ENCODE results near the gene TSPEAR. TPM values are rescaled to one million over a fixed set of nuclear protein-coding genes. Genes with fewer than 3 reads are reported as not detected.

The TSPEAR gene
- total RNA-seq, 1 experiment from 2014 or later = not detected

DNA sequence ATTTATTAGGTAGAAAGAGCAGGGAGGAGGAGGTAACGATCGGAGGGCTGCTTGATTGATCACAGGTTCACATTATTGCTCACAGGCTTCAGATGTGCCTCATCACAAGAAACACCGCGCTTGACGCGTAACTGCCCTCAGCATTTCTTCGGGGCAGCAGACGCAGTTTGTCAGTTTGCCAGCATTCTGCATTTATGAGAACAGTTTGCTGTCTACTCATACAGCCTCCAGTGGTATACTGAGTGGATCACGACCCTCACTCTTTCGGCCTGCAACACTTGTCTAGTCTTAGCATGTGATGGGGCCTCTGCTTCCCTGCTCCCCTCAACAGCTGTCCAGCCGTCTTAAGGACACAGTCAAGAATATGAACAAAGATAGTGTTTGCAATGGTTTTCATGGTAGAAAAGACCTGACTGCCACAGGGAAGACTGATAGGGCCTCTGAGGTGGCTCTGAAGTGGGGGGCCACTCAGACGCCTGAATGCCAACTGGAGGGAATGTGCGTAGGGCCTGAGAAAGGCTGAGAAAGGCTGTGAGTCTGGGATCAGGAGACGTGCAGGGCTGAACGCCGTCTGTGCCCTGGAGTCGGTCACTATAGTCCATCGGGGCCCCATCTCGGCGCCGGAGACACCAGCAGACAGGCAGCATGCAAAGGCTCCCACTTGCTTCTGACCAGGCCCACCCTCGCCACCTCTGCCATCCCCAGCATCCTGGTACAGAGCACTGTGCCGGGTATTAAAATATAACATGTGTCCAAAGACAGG is 45.2 kb upstream of the TSPEAR start:
- no peak for ATAC-seq
- H3K27me3 ChIP-seq (ENCODE audit: control insufficient read depth, insufficient read depth, low read length) = no peaks in the 10 kb centered on the region
- TF ChIP-seq SIN3A (IDR thresholded peaks at IDR 0.05; ENCODE audit: borderline replicate concordance, insufficient read depth, low read depth, low read length) (no peak), TCF7L2 (IDR thresholded peaks at IDR 0.05; ENCODE audit: low read depth, low read length) (no peak), POLR2AphosphoS5 (IDR thresholded peaks at IDR 0.05; ENCODE audit: low read depth, low read length) (no peak)
- TF ChIP-seq, protein P1, sequence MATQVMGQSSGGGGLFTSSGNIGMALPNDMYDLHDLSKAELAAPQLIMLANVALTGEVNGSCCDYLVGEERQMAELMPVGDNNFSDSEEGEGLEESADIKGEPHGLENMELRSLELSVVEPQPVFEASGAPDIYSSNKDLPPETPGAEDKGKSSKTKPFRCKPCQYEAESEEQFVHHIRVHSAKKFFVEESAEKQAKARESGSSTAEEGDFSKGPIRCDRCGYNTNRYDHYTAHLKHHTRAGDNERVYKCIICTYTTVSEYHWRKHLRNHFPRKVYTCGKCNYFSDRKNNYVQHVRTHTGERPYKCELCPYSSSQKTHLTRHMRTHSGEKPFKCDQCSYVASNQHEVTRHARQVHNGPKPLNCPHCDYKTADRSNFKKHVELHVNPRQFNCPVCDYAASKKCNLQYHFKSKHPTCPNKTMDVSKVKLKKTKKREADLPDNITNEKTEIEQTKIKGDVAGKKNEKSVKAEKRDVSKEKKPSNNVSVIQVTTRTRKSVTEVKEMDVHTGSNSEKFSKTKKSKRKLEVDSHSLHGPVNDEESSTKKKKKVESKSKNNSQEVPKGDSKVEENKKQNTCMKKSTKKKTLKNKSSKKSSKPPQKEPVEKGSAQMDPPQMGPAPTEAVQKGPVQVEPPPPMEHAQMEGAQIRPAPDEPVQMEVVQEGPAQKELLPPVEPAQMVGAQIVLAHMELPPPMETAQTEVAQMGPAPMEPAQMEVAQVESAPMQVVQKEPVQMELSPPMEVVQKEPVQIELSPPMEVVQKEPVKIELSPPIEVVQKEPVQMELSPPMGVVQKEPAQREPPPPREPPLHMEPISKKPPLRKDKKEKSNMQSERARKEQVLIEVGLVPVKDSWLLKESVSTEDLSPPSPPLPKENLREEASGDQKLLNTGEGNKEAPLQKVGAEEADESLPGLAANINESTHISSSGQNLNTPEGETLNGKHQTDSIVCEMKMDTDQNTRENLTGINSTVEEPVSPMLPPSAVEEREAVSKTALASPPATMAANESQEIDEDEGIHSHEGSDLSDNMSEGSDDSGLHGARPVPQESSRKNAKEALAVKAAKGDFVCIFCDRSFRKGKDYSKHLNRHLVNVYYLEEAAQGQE (IDR thresholded peaks at IDR 0.05; ENCODE audit: insufficient read depth in 1 of 2, low read depth in 2 of 2, low read length in 1 of 2) = no peak
- TF ChIP-seq, protein P2, sequence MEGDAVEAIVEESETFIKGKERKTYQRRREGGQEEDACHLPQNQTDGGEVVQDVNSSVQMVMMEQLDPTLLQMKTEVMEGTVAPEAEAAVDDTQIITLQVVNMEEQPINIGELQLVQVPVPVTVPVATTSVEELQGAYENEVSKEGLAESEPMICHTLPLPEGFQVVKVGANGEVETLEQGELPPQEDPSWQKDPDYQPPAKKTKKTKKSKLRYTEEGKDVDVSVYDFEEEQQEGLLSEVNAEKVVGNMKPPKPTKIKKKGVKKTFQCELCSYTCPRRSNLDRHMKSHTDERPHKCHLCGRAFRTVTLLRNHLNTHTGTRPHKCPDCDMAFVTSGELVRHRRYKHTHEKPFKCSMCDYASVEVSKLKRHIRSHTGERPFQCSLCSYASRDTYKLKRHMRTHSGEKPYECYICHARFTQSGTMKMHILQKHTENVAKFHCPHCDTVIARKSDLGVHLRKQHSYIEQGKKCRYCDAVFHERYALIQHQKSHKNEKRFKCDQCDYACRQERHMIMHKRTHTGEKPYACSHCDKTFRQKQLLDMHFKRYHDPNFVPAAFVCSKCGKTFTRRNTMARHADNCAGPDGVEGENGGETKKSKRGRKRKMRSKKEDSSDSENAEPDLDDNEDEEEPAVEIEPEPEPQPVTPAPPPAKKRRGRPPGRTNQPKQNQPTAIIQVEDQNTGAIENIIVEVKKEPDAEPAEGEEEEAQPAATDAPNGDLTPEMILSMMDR (IDR thresholded peaks at IDR 0.05) = no peak
- POLR2A ChIA-PET = no interaction called here
- H3K4me3 ChIP-seq (ENCODE audit: low read depth in 2 of 2, low read length in 2 of 2) = no peak overlapping the region
- no peak for DNase-seq (ENCODE audit: low read depth, low spot score)
- H3K36me3 ChIP-seq (ENCODE audit: control insufficient read depth, insufficient read depth, low read length) = no peaks in the 10 kb centered on the region
- intact Hi-C loops (cut with micrococcal nuclease; ENCODE audit: unreplicated experiment) = no loop called here
- no peaks in the 10 kb centered on the region for H3K9me3 ChIP-seq (ENCODE audit: control insufficient read depth, insufficient read depth, low read depth, low read length)
- BruUV-seq (replicated peaks) = no TSS peak
- H3K27ac ChIP-seq (ENCODE audit: low read length) = no peak overlapping the region
- in situ Hi-C loops (cut with HindIII; ENCODE audit: low pct_unique_long_range_greater_than_20kb, low sequenced_read_pairs) = no loop called here
- CTCF ChIA-PET = no interaction called here
- peaks cover 7% of the 10 kb centered on the region for H3K4me1 ChIP-seq (ENCODE audit: control insufficient read depth, insufficient read depth, low read length)

DNA sequence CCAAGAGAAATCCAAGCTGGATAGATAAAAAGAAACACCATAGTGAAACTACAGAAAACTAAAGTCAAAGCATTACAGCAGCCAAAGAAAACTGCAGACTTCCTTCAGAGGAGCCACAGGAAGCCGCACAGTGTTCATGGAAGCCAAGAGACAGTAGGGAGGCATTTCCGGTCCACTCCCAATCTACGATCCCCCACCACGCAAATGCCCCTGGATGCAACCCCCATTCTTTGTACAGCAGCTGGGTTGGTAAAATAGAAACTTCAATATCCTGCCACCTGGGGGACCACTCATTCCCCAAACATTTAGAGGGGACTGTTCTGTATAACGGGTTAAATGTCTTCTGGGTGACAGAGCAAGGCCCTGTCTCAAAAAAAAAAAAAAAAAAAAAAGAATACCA is 43.9 kb upstream of the TSPEAR start:
- intact Hi-C loops (cut with micrococcal nuclease; ENCODE audit: unreplicated experiment) = no loop called here
- ChIA-PET CTCF (no interaction called here), POLR2A (no interaction called here)
- BruUV-seq (replicated peaks) = no TSS peak
- Histone ChIP-seq H3K36me3 (ENCODE audit: control insufficient read depth, insufficient read depth, low read length) (no peaks in the 10 kb centered on the region), H3K9me3 (ENCODE audit: control insufficient read depth, insufficient read depth, low read depth, low read length) (no peaks in the 10 kb centered on the region), H3K27ac (ENCODE audit: low read length) (no peak overlapping the region), H3K4me3 (ENCODE audit: low read depth in 2 of 2, low read length in 2 of 2) (no peak overlapping the region), H3K27me3 (ENCODE audit: control insufficient read depth, insufficient read depth, low read length) (no peaks in the 10 kb centered on the region), H3K4me1 (ENCODE audit: control insufficient read depth, insufficient read depth, low read length) (peaks cover 7% of the 10 kb centered on the region)
- no peak for TF ChIP-seq POLR2AphosphoS5 (IDR thresholded peaks at IDR 0.05; ENCODE audit: low read depth, low read length)
- TF ChIP-seq TCF7L2 (IDR thresholded peaks at IDR 0.05; ENCODE audit: low read depth, low read length) = no peak
- in situ Hi-C loops (cut with HindIII; ENCODE audit: low pct_unique_long_range_greater_than_20kb, low sequenced_read_pairs) = no loop called here
- DNase-seq (ENCODE audit: low read depth, low spot score) (no peak), ATAC-seq (no peak)

DNA sequence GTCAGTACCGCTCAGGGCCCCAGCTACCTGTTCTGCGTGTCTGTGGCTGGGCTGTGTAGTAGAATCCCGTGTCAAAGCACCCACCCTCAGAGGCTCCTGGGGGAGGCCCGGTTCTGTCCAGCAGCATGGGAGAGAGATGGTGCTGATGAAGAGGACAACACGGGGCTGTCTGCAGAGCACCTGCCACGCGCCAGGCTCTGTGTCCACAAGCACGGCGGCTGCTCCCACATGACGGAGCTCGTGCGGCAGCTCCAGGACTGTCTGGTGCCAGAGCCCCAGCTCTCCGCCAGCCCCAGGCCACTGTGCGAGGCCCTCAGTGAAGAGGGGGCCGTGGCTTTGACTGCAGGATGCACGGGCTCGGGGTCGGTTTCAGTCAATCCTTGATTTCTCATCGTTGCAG is 42.0 kb upstream of the TSPEAR start:
- no peak overlapping the region for H3K27ac ChIP-seq (ENCODE audit: low read length)
- in situ Hi-C loops (cut with HindIII; ENCODE audit: low pct_unique_long_range_greater_than_20kb, low sequenced_read_pairs) = no loop called here
- no peaks in the 10 kb centered on the region for H3K36me3 ChIP-seq (ENCODE audit: control insufficient read depth, insufficient read depth, low read length)

More for the DNA sequence above, 42.0 kb upstream of the TSPEAR start:
- peaks cover 7% of the 10 kb centered on the region for H3K4me1 ChIP-seq (ENCODE audit: control insufficient read depth, insufficient read depth, low read length)
- TF ChIP-seq TCF7L2 (IDR thresholded peaks at IDR 0.05; ENCODE audit: low read depth, low read length) = 0 out of 2 replicates have a peak, but pooled peaks have one; percentile 20
- TF ChIP-seq, protein P1 (IDR thresholded peaks at IDR 0.05; ENCODE audit: insufficient read depth in 1 of 2, low read depth in 2 of 2, low read length in 1 of 2) = no peak
- ATAC-seq (peak; percentile 32; the same call in 1 of the 2 replicates), DNase-seq (ENCODE audit: low read depth, low spot score) (no peak)
- BruUV-seq (replicated peaks) = no TSS peak
- no peaks in the 10 kb centered on the region for H3K27me3 ChIP-seq (ENCODE audit: control insufficient read depth, insufficient read depth, low read length)
- no peaks in the 10 kb centered on the region for H3K9me3 ChIP-seq (ENCODE audit: control insufficient read depth, insufficient read depth, low read depth, low read length)
- no peak overlapping the region for H3K4me3 ChIP-seq (ENCODE audit: low read depth in 2 of 2, low read length in 2 of 2)
- ChIA-PET CTCF (no interaction called here), POLR2A (interaction anchor here (0.6 kb wide), 1 partner anchor 269 kb away, joined by 3 read pairs; no protein-coding TSS in a partner anchor)
- intact Hi-C loops (cut with micrococcal nuclease; ENCODE audit: unreplicated experiment) = no loop called here
